ENCODE results near the gene C7orf33.

Gene C7orf33, protein sequence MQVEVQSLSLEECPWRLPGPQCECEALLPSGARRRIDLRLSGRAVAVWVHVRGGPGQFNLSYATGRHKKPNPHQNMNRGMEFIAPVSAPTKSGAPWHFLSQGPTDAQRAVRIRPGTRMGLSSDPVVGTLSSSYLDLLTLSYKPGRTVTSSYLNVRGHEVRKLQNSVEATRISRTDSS

DNA sequence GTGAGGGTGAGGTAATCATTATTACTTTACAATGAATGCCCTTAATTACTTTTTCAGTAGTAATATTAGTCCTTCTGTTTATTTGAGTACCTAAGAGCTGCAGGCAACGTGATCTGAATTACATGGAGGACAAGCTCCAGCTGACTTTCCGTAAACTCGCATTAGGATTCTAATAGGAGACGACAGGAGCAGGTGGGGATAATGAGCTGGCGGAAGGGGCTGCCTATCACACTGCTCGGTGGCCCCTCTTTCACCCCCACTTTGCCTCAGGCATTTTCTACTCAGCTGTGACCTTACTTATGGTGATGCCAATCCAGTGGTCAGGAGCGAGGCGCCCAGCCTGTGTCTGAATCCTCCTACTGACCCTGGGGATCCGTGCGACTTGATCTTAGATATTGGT, at the start of gene C7orf33:
C7orf33 (plus strand) TSS at position 296 of the 400 bp plus-strand sequence. CDS start 160 bp downstream, outside the sequence.
- in situ Hi-C loops (cut with HindIII; ENCODE audit: low sequenced_read_pairs) = no loop called here

DNA sequence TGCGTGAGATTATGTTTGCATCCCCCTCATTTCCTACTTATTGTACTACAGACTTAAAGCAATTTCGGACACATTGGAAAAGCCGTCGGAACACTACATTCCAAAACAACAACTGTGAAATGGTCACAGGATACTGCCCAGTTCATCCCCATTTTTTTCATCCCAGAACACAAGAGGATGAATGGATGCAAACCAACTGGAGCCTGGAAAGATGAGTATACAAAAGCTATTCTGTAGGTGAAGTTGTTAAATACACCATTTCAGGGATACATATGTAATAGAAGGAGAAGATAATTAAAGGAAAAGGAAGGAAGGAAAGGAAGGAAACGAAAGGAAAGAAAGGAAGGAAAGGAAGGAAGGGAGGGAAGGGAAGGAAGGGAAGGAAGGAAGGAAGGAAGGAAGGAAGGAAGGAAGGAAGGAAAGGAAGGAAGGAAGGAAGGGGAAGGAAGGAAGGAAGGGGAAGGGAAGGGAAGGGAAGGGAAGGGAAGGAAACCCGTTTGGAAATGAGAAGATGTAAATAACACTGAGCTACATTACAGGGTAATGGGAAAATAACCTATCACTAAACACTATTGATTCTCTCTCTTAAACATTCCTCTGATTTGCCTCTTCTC, 48.6 kb upstream of the C7orf33 start:
- in situ Hi-C loops (cut with HindIII; ENCODE audit: low sequenced_read_pairs) = no loop called here

- in situ Hi-C loops (cut with HindIII; ENCODE audit: low sequenced_read_pairs) = no loop called here
Measured at GRCh38 chr7:148543302-148543701, 47.3 kb upstream of the C7orf33 start.

GRCh38 chr7:148545172-148545571, 45.4 kb upstream of the C7orf33 start:
- in situ Hi-C loops (cut with HindIII; ENCODE audit: low sequenced_read_pairs) = no loop called here

DNA sequence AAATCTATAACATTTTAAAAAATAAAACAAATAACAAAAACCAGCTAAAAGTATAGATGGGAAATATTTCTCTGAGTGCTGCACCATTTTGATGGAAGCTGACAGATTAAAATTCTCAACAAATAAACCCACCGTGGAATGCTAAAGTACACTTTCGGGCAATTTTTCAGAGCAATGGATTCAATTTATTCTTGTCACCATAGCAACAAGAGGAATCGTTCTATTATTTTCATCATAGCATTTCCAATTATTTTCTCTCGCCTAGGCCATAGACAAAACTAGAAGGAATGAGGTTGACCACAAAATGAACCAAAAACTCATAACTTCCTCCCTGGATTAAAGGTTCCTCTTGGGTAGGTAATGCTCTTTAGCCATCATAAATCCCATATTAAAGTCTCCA, 44.6 kb upstream of the C7orf33 start:
- in situ Hi-C loops (cut with HindIII; ENCODE audit: low sequenced_read_pairs) = no loop called here

GRCh38 chr7:148546857-148547256, 43.7 kb upstream of the C7orf33 start:
- in situ Hi-C loops (cut with HindIII; ENCODE audit: low sequenced_read_pairs) = no loop called here

DNA sequence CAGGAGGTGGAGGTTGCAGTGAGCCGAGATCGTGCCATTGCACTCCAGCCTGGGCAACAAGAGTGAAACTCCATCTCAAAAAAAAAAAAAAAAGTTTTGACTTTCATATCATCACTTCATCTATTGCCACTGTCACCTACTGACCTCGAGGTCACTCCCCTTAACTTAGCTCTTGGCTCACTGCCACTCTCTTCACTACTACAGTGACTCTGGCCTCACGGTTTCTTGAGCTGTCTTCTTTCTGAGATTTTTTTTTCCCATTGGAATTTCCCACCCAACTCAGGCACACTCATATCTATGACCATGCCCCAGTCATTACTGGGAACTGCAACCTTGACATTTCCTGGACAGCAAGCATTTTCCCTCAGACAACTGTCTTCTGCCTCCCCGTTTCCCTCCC, 42.6 kb upstream of the C7orf33 start:
- in situ Hi-C loops (cut with HindIII; ENCODE audit: low sequenced_read_pairs) = no loop called here

GRCh38 chr7:148553979-148554378, 36.6 kb upstream of the C7orf33 start:
- in situ Hi-C loops (cut with HindIII; ENCODE audit: low sequenced_read_pairs) = loop anchor here (25.0 kb wide), 1 partner anchor 408 kb away; no protein-coding TSS in a partner anchor

GRCh38 chr7:148556892-148557291, 33.7 kb upstream of the C7orf33 start:
- in situ Hi-C loops (cut with HindIII; ENCODE audit: low sequenced_read_pairs) = loop anchor here (25.0 kb wide), 1 partner anchor 405 kb away; no protein-coding TSS in a partner anchor

GRCh38 chr7:148558914-148559313, 31.7 kb upstream of the C7orf33 start:
- in situ Hi-C loops (cut with HindIII; ENCODE audit: low sequenced_read_pairs) = loop anchor here (25.0 kb wide), 1 partner anchor 403 kb away; no protein-coding TSS in a partner anchor

DNA sequence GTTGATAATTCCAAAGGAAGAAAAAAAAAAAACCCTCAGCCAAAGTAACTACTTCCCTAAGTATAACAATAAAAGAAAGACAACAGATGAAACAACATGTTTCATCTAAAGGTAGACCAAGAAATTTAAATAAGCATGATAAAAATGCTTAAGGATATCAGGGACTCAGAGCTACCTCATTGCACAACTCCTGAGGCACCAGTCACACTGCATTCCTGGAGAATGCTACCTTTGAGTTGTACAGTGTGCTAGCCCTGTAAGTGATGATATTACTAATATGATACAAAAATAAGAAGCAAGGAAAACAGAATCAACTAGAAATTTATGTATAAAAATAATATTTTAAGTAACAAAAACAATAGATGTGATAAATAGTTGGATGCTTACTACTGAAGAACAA, 29.5 kb upstream of the C7orf33 start:
- in situ Hi-C loops (cut with HindIII; ENCODE audit: low sequenced_read_pairs) = loop anchor here (25.0 kb wide), 1 partner anchor 401 kb away; no protein-coding TSS in a partner anchor

- in situ Hi-C loops (cut with HindIII; ENCODE audit: low sequenced_read_pairs) = loop anchor here (25.0 kb wide), 1 partner anchor 399 kb away; no protein-coding TSS in a partner anchor
Measured at GRCh38 chr7:148563583-148564274, 26.8 kb upstream of the C7orf33 start.

DNA sequence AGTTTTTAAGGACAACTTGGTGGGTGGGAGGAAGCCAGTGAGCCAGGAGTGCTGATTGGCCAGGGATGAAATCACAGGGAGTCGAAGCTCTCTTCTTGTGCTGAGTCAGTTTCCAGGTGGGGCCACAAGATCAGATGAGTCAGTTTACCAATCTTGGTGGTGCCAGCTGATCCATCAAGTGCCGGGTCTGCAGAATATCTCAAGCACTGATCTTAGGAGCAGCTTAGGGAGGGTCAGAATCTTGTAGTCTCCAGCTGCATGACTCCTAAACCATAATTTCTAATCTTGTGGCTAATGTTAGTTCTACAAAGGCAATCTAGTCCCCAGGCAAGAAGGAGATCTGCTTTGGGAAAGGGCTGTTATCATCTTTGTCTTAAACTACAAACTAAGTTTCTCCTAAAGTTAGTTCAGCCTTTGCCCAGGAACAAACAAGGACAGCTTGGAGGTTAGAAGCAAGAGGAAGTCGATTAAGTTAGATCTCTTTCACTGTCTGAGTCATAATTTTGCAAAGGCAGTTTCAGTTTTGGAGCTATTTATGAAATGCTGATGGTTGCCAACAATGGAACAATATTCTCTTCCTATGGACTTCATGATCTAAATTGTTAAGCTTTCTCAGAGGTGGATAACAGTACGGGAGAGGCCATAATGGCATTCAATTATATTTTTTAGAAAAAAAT, 26.2 kb upstream of the C7orf33 start:
- in situ Hi-C loops (cut with HindIII; ENCODE audit: low sequenced_read_pairs) = loop anchor here (25.0 kb wide), 1 partner anchor 398 kb away; no protein-coding TSS in a partner anchor

DNA sequence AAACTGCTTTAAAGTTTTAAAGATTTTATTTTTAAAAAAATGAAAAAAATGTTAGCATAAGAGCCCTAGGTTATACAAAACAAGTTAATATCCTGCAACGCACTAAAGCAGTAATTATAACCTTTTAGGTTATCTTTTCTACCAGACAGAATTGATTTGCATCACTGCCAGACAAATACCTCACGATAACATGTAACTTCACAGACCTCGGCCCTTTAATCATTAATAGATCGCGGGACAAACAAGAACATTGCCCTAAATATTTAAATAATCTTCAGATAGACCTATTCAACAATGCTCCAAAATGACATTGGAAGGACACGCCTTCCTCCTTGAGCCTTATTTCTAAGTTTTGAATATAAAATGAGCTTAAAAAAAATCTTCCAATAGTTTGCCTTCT, 23.8 kb upstream of the C7orf33 start:
- in situ Hi-C loops (cut with HindIII; ENCODE audit: low sequenced_read_pairs) = loop anchor here (25.0 kb wide), 1 partner anchor 396 kb away; no protein-coding TSS in a partner anchor

GRCh38 chr7:148567524-148567923, 23.0 kb upstream of the C7orf33 start:
- in situ Hi-C loops (cut with HindIII; ENCODE audit: low sequenced_read_pairs) = loop anchor here (25.0 kb wide), 1 partner anchor 395 kb away; no protein-coding TSS in a partner anchor

DNA sequence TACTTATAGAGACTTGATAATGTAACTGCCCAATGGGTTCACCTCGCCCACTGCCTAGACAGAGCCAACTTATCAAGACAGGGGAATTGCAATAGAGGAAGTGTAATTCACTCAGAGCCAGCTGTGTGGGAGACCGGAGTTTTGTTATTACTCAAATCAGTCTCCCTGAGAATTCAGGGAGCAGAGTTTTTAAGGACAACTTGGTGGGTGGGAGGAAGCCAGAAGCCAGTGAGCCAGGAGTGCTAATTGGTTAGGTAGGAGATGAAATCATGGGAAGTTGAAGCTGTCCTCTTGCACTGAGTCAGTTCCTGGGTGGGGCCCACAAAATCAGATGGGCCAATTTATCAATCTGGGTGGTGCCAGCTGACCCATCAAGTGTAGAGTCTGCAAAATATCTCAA, 20.1 kb upstream of the C7orf33 start:
- in situ Hi-C loops (cut with HindIII; ENCODE audit: low sequenced_read_pairs) = loop anchor here (25.0 kb wide), 1 partner anchor 392 kb away; no protein-coding TSS in a partner anchor

- in situ Hi-C loops (cut with HindIII; ENCODE audit: low sequenced_read_pairs) = loop anchor here (25.0 kb wide), 1 partner anchor 391 kb away; no protein-coding TSS in a partner anchor
Measured at GRCh38 chr7:148570973-148571372, 19.6 kb upstream of the C7orf33 start.

GRCh38 chr7:148571381-148571780, 19.2 kb upstream of the C7orf33 start:
- in situ Hi-C loops (cut with HindIII; ENCODE audit: low sequenced_read_pairs) = loop anchor here (25.0 kb wide), 1 partner anchor 391 kb away; no protein-coding TSS in a partner anchor

DNA sequence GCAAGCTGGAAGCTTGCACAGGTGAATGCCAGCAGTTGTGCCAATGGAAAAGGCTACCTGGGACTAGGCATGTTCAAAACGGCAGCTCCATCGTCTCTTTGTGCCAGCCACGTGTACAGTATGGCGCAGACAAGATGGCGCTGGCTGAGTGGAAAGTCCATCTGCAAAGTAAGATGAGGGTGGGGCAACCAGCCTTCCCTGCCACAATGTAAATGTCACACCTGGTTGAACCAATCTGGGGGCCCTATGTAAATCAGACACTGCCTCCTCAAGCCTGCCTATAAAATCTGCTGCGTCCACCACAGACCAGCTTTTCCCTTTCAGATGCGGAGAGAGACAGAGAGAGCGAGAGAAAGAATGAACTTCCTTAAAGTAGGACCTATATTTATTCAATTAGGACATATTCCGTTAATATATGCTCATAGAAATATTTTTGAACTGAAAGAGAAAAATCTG, 18.5 kb upstream of the C7orf33 start:
- in situ Hi-C loops (cut with HindIII; ENCODE audit: low sequenced_read_pairs) = loop anchor here (25.0 kb wide), 1 partner anchor 390 kb away; no protein-coding TSS in a partner anchor

GRCh38 chr7:148573581-148573980, 17.0 kb upstream of the C7orf33 start:
- in situ Hi-C loops (cut with HindIII; ENCODE audit: low sequenced_read_pairs) = loop anchor here (25.0 kb wide), 1 partner anchor 389 kb away; no protein-coding TSS in a partner anchor

All from DLD1 (cell line).